Astrocyte (in vitro differentiated cells and primary cell): ENCODE data around the gene CDK6. TPM values are rescaled to one million over a fixed set of nuclear protein-coding genes. Genes with fewer than 3 reads are reported as not detected.

ENCODE experiments used
- DNase-seq: peaks from one replicate; pipeline ENCODE4 v3.0.0-alpha.2; 2010; ENCODE audit warnings: low read depth
- FAIRE-seq: peaks from 2 replicates; lab custom pipeline; 2011; peaks lifted over from hg19 to GRCh38; lab: Jason Lieb, UNC
- H2AFZ ChIP-seq: 2 replicates; pipeline ENCODE4 v1.6.0; 2012; ENCODE audit warnings: low read depth, low read length, inconsistent platforms
- H3K27ac ChIP-seq: 2 replicates; pipeline ENCODE4 v1.5.1; 2011; ENCODE audit warnings: low read depth, low read length, inconsistent platforms
- H3K27me3 ChIP-seq: 2 replicates; pipeline ENCODE4 v1.6.0; 2011; ENCODE audit warnings: low read length, inconsistent platforms; ENCODE audit not compliant: insufficient read depth
- H3K36me3 ChIP-seq: 2 replicates; pipeline ENCODE4 v1.5.1; 2011; ENCODE audit warnings: low read length, inconsistent platforms; ENCODE audit not compliant: insufficient read depth
- H3K4me1 ChIP-seq: 2 replicates; pipeline ENCODE4 v1.5.1; 2011; ENCODE audit warnings: low read length, inconsistent platforms; ENCODE audit not compliant: insufficient read depth
- H3K4me2 ChIP-seq: 2 replicates; pipeline ENCODE4 v1.6.0; 2012; ENCODE audit warnings: low read length, inconsistent platforms
- H3K4me3 ChIP-seq: 2 replicates; pipeline ENCODE4 v1.5.1; 2011; ENCODE audit warnings: low read depth, mild to moderate bottlenecking, low read length, inconsistent platforms; ENCODE audit not compliant: insufficient read depth
- H3K79me2 ChIP-seq: 2 replicates; pipeline ENCODE4 v1.6.0; 2012; ENCODE audit warnings: mild to moderate bottlenecking, low read length, inconsistent platforms; ENCODE audit not compliant: insufficient read depth
- H3K9ac ChIP-seq: 2 replicates; pipeline ENCODE4 v1.6.0; 2012; ENCODE audit warnings: mild to moderate bottlenecking, low read length, inconsistent platforms
- H3K9me3 ChIP-seq: 2 replicates; pipeline ENCODE4 v1.5.1; 2012; ENCODE audit warnings: low read depth, mild to moderate bottlenecking, low read length, inconsistent platforms; ENCODE audit not compliant: insufficient read depth
- H4K20me1 ChIP-seq: 2 replicates; pipeline ENCODE4 v1.6.0; 2012; ENCODE audit warnings: low read length, inconsistent platforms; ENCODE audit not compliant: insufficient read depth
- H3K27ac Mint-ChIP-seq: one replicate; pipeline ENCODE4 v1.8.0; 2021; ENCODE audit warnings: mild to moderate bottlenecking, mixed read lengths; ENCODE audit not compliant: unreplicated experiment
- H3K27me3 Mint-ChIP-seq: one replicate; pipeline ENCODE4 v1.8.0; 2021; ENCODE audit warnings: low read depth, mixed read lengths; ENCODE audit not compliant: unreplicated experiment
- H3K36me3 Mint-ChIP-seq: one replicate; pipeline ENCODE4 v1.8.0; 2021; ENCODE audit warnings: low read depth, mixed read lengths; ENCODE audit not compliant: unreplicated experiment
- H3K4me1 Mint-ChIP-seq: one replicate; pipeline ENCODE4 v1.8.0; 2021; ENCODE audit warnings: low read depth, mixed read lengths; ENCODE audit not compliant: unreplicated experiment
- H3K4me3 Mint-ChIP-seq: one replicate; pipeline ENCODE4 v1.8.0; 2021; ENCODE audit warnings: mild to moderate bottlenecking, moderate library complexity, mixed read lengths; ENCODE audit not compliant: unreplicated experiment
- H3K9me3 Mint-ChIP-seq: one replicate; pipeline ENCODE4 v1.8.0; 2021; ENCODE audit warnings: mild to moderate bottlenecking, mixed read lengths; ENCODE audit not compliant: unreplicated experiment
- CTCF ChIP-seq: IDR thresholded peaks from 2 replicates; pipeline ENCODE4 v1.5.1; 2011; ENCODE audit warnings: low read depth, mild to moderate bottlenecking, inconsistent platforms, low read length, moderate library complexity; ENCODE audit not compliant: insufficient read depth
- EZH2 ChIP-seq: IDR thresholded peaks from 2 replicates; pipeline ENCODE4 v1.6.1; 2012; ENCODE audit warnings: mild to moderate bottlenecking, low read length, inconsistent platforms; ENCODE audit not compliant: insufficient read depth
- total RNA-seq: library from RNA; stranded (reverse); gene quantifications from 2 replicates; pipeline ENCODE4 v1.2.1, GENCODE V29; 2021

CDK6 gene
- total RNA-seq, 1 donor from 2014 or later: 160 TPM

- DNase-seq: peak; percentile 98
- FAIRE-seq: peak; percentile 78
- peaks cover 66% of the 10 kb centered on the region for H3K79me2 ChIP-seq
- no peak overlapping the region for H2AFZ ChIP-seq
- H4K20me1 ChIP-seq: no peaks in the 10 kb centered on the region
- H3K9ac ChIP-seq: peak overlapping the region; percentile 88
- H3K27me3 ChIP-seq: no peaks in the 10 kb centered on the region
- H3K9me3 Mint-ChIP-seq: no peaks in the 10 kb centered on the region
- H3K4me1 Mint-ChIP-seq: peaks cover 56% of the 10 kb centered on the region
- H3K27me3 Mint-ChIP-seq: no peaks in the 10 kb centered on the region
- peaks cover 6% of the 10 kb centered on the region for H3K36me3 Mint-ChIP-seq
- H3K4me1 ChIP-seq: peaks cover 57% of the 10 kb centered on the region
- H3K4me3 ChIP-seq: peak overlapping the region; percentile 30
- peak overlapping the region; percentile 94 for H3K27ac ChIP-seq
- no peaks in the 10 kb centered on the region for H3K36me3 ChIP-seq
- H3K9me3 ChIP-seq: no peaks in the 10 kb centered on the region
- peak overlapping the region; percentile 88 for H3K27ac Mint-ChIP-seq
- TF ChIP-seq CTCF (no peak), EZH2 (no peak)
- H3K4me3 Mint-ChIP-seq: peak overlapping the region; percentile 64
- H3K4me2 ChIP-seq: peak overlapping the region; percentile 91
Measured at GRCh38 chr7:92698237-92698841, 138.0 kb downstream of the CDK6 start.

GRCh38 chr7:92697414-92697813, 139.0 kb downstream of the CDK6 start:
- H3K27ac ChIP-seq: peak overlapping the region; percentile 94
- no peaks in the 10 kb centered on the region for H3K9me3 ChIP-seq
- no peaks in the 10 kb centered on the region for H4K20me1 ChIP-seq
- peak overlapping the region; percentile 91 for H3K4me2 ChIP-seq
- no peak for FAIRE-seq
- H3K79me2 ChIP-seq: peaks cover 66% of the 10 kb centered on the region
- TF ChIP-seq EZH2: no peak
- no peak for TF ChIP-seq CTCF
- H3K4me1 ChIP-seq: peaks cover 57% of the 10 kb centered on the region
- peak overlapping the region; percentile 88 for H3K9ac ChIP-seq
- H3K4me1 Mint-ChIP-seq: peaks cover 56% of the 10 kb centered on the region
- H3K27ac Mint-ChIP-seq: peak overlapping the region; percentile 82
- H3K36me3 ChIP-seq: no peaks in the 10 kb centered on the region
- no peak overlapping the region for H3K4me3 Mint-ChIP-seq
- peak overlapping the region; percentile 2 for H3K4me3 ChIP-seq
- DNase-seq: peak; percentile 36
- H2AFZ ChIP-seq: no peak overlapping the region
- no peaks in the 10 kb centered on the region for H3K27me3 Mint-ChIP-seq
- H3K36me3 Mint-ChIP-seq: peaks cover 7% of the 10 kb centered on the region
- no peaks in the 10 kb centered on the region for H3K9me3 Mint-ChIP-seq
- H3K27me3 ChIP-seq: no peaks in the 10 kb centered on the region

- no peak for TF ChIP-seq EZH2
- no peak for TF ChIP-seq CTCF
- DNase-seq (no peak), FAIRE-seq (no peak)
- no peaks in the 10 kb centered on the region for H3K36me3 ChIP-seq
- H3K79me2 ChIP-seq: peaks cover 68% of the 10 kb centered on the region
- H3K9me3 ChIP-seq: no peaks in the 10 kb centered on the region
- H3K27ac ChIP-seq: peak overlapping the region; percentile 94
- H3K4me1 ChIP-seq: peaks cover 57% of the 10 kb centered on the region
- Mint-ChIP-seq H3K27me3 (no peaks in the 10 kb centered on the region), H3K27ac (peak overlapping the region; percentile 87), H3K4me3 (no peak overlapping the region), H3K36me3 (peaks cover 7% of the 10 kb centered on the region), H3K4me1 (peaks cover 56% of the 10 kb centered on the region), H3K9me3 (no peaks in the 10 kb centered on the region)
- peak overlapping the region; percentile 91 for H3K4me2 ChIP-seq
- no peaks in the 10 kb centered on the region for H4K20me1 ChIP-seq
- H2AFZ ChIP-seq: no peak overlapping the region
- H3K9ac ChIP-seq: peak overlapping the region; percentile 88
- no peaks in the 10 kb centered on the region for H3K27me3 ChIP-seq
- no peak overlapping the region for H3K4me3 ChIP-seq
Measured at GRCh38 chr7:92697012-92697411, 139.4 kb downstream of the CDK6 start.
